ENCODE measurements around the gene CYTH4.
A peak's percentile ranks its signal among the peaks of the same experiment; 100 is the strongest.

CYTH4 gene

GRCh38 chr22:37290737-37291136, 8.4 kb downstream of the CYTH4 start:
- no peak for DNase-seq (ENCODE audit: low read depth in 2 of 2)

DNA sequence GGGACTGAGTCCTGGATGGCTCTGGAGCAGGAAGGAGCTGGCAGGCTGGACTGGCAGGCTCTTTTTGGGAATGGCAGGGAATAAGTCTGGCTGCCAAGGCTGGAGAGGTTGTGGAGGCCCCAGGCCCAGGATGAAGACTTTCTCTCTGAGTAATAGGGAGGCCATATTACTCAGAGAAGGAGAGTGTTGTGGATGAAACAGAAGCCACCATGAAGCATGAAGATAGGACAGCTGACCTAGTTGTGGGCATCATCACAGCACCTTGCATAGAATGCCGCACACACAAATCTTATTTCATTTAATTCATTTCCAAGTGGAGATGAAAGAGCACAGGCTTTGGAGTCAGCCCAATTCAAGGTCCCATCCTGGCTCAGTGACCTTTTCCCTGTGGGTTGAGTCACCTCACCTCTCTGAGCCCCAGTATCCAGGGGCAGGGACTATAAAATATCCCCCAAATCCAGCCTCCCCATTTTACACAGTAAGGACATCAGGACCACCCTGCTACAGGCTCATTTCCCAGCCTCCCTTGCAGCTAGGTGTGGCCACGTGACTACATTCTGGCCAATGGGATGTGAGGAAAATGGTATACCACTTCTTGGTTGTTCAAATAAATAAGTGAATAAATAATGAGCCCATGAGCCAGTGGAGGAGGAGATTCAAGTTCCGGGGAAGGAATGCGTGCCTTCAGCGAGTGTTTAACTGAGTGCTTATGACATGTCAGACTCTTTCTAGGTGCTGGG, 9.4 kb downstream of the CYTH4 start:
- DNase-seq (ENCODE audit: low read depth in 2 of 2) = no peak

DNA sequence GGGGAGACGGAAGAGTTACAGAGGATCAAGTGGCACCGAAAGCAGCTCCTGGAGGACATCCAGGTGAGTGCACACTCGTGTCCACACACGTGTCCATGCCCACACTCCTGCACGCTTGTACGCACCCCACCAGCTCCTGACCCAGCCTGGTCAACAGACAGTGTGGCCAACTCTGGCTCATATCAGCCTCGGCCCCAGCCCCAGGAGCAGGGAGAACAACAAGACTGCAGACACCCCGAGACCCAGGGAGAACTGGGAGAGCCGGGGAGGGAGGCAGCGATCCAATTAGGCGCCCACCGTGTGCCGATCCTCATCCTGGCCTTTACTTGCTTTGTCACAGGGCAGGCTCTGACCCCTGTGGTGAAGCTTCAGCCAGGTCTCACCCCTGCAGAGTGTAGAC, 10.3 kb downstream of the CYTH4 start:
- DNase-seq (ENCODE audit: low read depth in 2 of 2) = no peak

DNA sequence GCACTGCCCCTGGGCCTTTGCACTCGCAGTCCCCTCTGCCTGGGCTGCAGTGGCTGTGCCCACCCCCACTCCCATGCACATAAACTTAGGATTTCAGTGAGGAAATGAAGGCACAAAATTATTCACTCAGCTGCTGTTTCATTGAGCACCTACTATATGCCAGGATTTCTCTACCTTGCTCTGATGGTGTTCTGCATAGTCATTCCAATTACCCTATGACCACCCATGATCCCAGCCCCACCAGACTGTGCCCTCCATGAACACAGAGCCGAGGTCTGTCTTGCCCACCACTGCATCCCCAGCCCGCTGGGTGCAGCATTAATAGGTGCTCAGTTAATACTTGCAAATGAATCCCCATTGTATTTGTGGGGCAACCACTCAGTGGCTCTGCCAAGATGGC, 10.9 kb downstream of the CYTH4 start:
- no peak for DNase-seq (ENCODE audit: low read depth in 2 of 2)

DNA sequence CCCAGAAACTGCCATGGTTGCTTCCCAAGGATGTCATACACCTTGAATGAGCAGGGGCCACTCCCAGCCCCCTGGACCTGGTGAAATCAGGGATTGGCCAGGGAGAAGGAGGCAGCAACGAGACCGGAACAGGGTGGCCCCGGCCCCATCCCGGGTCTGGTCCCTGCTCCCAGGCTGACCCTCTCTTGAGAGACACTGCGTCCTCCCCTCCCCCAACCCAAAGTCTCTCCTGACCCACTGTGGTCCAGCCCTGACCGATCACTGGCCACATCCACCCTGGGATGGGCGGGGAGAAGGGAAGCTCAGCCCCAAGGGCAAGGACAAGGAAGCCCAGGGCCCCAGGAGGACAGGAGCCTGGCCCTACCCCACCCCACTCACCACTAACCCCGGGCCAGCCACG, 12.4 kb downstream of the CYTH4 start:
- DNase-seq (ENCODE audit: low read depth in 2 of 2) = no peak

DNA sequence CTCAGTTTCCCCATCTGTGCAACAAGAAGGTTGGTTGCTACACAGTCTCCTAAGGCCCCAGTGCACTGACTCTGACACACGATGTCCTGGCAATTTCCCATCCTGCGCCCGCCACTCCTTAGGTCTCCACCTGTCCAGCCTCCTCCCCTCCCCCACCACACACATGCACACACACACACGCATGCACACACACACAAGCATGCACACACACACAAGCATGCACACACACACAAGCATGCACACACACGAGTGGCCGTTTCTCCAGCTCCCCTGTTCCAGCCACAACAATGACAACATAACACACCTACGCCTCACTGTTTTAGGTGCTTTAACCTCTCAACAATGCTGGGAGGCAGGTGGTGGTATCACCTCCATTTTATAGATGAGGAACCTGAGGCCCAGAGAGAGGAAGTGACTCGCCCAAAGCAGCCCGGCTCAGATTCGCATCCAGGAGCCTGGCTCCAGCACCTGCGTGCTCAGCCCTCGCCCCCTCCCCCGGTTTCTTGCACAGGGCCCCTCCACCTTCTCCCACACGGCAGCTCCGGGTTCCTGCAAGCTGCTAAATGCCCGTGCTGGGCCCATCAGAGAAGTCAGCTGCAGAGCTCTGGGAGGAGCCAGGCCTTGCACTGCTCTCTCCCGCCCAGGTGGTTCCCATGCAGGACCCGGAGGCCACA, 13.0 kb downstream of the CYTH4 start:
- DNase-seq (ENCODE audit: low read depth in 2 of 2) = no peak

GRCh38 chr22:37295946-37296345, 13.6 kb downstream of the CYTH4 start:
- no peak for DNase-seq (ENCODE audit: low read depth in 2 of 2)

DNA sequence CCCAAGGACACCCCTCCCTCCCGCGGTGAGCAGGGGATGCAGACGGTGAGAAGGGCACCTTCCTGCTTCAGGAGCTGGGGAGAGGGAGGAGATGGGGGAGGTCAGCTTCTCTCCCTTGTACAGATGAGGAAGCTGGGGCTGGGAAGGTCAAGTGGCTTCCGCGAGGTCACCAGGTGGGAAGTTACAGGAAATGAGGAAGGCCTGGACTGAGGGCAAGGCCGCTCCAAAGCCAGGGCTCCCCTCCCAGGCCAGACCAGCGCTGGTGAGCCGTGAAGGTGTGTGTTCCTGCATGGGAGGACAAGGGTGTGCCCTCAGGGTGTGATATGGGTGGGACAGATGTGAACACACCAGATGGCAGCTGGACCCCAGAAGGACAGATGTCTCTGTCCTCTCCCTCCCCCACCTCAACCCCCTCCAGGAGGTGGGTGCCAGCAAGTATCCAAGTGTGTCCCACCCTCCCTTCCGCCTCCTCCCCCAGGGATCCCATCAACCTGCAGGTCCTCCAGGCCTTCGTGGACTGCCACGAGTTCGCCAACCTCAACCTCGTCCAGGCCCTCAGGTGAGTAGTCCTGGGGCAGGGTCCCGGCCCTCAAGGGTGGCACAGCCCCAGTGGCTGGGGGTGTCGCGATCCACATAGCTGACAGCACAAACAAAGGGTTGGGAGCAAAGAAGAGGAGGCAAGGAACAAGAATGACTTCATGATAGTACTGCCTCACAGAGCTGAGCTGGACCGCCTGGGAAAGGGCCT, 16.6 kb downstream of the CYTH4 start:
- no peak for DNase-seq (ENCODE audit: low read depth in 2 of 2)

- DNase-seq (ENCODE audit: low read depth in 2 of 2) = no peak
Measured at GRCh38 chr22:37299969-37300509, 17.7 kb downstream of the CYTH4 start.

GRCh38 chr22:37300551-37301017, 18.3 kb downstream of the CYTH4 start:
- DNase-seq (ENCODE audit: low read depth in 2 of 2) = no peak

GRCh38 chr22:37301144-37301830, 19.0 kb downstream of the CYTH4 start:
- DNase-seq (ENCODE audit: low read depth in 2 of 2) = no peak

DNA sequence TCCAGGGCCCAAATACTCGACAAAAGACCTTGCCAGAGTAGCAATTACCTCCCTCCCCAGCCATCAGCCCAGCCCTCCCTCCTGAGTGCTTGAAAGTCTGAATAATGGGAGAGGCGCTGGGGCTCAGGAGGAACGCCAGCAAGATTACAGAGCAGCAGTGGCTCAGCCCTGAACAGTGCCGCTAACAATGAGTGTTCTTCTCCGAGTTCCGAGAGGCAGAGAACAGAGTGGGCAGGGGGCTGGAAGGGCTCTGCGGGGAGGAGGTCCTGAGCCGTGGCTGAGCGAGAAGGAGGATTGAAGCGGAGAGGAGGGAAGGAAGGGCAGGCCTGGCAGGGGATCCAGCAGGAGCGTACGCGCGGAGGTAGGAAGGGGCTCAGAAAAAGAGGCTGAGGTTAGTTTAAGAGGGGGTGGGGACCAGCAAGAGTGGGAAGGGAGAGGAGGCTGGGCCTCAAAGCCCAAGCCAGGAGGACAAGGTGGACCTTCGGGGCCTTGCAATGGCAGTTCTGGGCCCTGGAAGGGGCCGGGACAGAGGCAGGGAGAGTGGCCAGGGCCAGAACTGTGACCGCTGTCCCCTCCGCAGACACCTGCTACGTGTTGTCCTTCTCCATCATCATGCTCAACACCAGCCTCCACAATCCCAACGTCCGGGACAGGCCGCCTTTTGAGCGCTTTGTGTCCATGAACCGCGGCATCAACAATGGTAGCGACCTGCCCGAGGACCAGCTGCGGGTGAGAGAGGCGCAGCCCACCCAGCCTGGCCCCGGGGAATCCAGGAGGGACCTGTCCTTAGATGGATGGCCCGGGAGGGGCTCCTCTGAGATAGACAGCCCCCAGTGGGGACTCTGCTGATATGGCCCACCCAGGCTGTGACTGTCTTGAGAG, 20.6 kb downstream of the CYTH4 start:
- DNase-seq (ENCODE audit: low read depth in 2 of 2) = no peak

DNA sequence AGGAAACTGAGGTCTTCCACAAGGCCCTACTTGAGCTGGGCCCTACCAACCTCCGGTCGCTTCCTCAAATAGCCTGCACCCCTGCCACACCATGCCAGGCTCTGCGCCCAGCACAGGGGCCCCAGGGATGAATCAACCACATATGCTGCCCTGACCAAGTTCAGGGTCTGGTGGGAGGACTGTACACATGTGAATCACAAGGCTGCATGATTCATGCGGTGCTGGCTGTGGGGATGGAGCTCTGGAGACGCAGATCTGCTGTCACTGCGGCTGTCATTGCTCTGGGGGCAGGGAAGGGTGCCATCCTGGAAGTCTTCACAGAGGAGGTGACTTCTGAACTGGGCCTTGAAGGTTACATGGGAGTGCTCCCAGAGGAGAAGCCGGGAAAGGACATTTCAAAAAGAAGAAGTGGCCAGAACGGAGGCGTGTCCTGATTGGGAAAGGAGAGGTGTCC, 21.5 kb downstream of the CYTH4 start:
- DNase-seq (ENCODE audit: low read depth in 2 of 2) = peak; percentile 55 to 60

DNA sequence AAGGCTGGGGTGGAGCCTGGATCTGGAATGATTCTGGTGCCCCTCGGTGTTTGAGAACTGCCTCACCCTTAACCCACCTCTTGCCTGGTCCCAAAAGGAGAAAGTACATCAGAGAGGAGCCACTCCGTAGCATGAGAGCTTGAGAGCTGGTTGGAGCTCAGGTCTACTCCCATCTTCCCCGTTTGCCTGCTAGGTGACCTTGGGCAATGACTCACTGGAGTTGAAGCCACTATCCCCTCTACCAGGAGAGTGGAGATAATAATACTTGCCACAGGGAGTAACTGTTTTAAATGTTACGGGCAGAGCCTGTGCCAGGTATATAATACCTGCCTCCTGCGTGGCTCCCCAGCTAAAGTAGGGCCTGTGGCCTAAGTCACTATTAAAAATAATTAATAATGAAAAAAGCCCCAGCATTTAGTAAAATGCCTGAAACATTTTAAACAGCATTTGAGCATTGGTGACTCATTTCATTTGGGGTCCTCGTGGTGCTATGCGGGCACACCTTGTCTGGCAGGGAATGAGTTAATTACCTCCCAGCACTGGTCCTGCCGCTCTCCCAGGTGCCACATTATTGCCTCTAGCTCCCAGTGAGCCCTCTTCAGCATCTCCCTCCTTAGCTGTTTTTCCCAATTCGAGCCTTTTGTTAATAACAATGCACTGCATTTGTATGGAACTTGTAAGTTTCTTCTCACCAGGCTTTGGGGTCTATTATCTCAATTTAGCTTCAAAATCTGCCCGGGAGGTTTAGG, 22.5 kb downstream of the CYTH4 start:
- DNase-seq (ENCODE audit: low read depth in 2 of 2) = no peak

GRCh38 chr22:37305887-37306286, 23.6 kb downstream of the CYTH4 start:
- no peak for DNase-seq (ENCODE audit: low read depth in 2 of 2)

DNA sequence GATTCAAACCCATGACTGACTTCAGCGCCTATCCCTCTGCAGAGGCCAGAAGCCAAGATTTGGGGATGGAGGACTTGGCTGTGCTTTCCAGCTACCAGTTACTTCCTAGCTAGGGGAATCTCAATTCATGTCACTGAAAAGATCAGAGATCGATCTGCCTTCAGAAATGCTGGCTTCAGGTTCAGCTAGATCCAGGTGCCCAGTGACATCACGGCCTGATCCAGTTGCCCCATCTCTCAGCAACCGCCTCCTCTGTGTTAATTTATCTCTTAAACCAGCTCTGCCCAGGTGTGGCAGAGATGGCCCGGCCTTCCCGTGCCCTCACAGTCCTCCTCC, 24.2 kb downstream of the CYTH4 start:
- no peak for DNase-seq (ENCODE audit: low read depth in 2 of 2)

GRCh38 chr22:37308385-37309200, 26.3 kb downstream of the CYTH4 start:
- DNase-seq (ENCODE audit: low read depth in 2 of 2) = no peak

GRCh38 chr22:37309211-37310074, 27.1 kb downstream of the CYTH4 start:
- no peak for DNase-seq (ENCODE audit: low read depth in 2 of 2)

Measured in activated CD4-positive, alpha-beta T cell treated with anti-CD3 and anti-CD28 coated beads for 24 hours (primary cell).